GM12801 (cell line): ENCODE data around the gene RNF2.

Source experiments
- CTCF ChIP-seq: IDR thresholded peaks from one replicate; pipeline ENCODE4 v1.5.1; 2011; ENCODE audit warnings: control low read depth; ENCODE audit not compliant: insufficient read length; ENCODE audit errors: extremely low read depth

The RNF2 gene

GRCh38 chr1:185017966-185018365 lies 27.4 kb upstream of the RNF2 start:
- no peak for TF ChIP-seq CTCF

- no peak for TF ChIP-seq CTCF
Measured at GRCh38 chr1:185027252-185027882, 18.0 kb upstream of the RNF2 start.

- TF ChIP-seq CTCF = no peak
Measured at GRCh38 chr1:185033686-185034085, 11.7 kb upstream of the RNF2 start.

GRCh38 chr1:185035258-185035657 lies 10.1 kb upstream of the RNF2 start:
- no peak for TF ChIP-seq CTCF

- no peak for TF ChIP-seq CTCF
Measured at GRCh38 chr1:185038813-185039376, 6.5 kb upstream of the RNF2 start.

- no peak for TF ChIP-seq CTCF
Measured at GRCh38 chr1:185039726-185040407, 5.5 kb upstream of the RNF2 start.

- no peak for TF ChIP-seq CTCF
Measured at GRCh38 chr1:185040408-185040735, 5.0 kb upstream of the RNF2 start.
